GM18907 (cell line): ENCODE measurements around the gene SLC35F3.
"Not testable (repeated sequence)": the region's sequence is repeated elsewhere in the genome, so short reads cannot be mapped to it uniquely, and the experiment has no call there.

Experiments used
- ATAC-seq: cut with Tn5 transposase; IDR thresholded peaks from one replicate; pipeline ENCODE4 v1.9.1; 2021; ENCODE audit warnings: mild to moderate bottlenecking, moderate library complexity; ENCODE audit not compliant: unreplicated experiment

SLC35F3 gene

GRCh38 chr1:234277161-234277868, 372.8 kb downstream of the SLC35F3 start:
- no peak for ATAC-seq

GRCh38 chr1:234279021-234279420, 374.5 kb downstream of the SLC35F3 start:
- ATAC-seq: no peak

GRCh38 chr1:234280500-234280899, 376.0 kb downstream of the SLC35F3 start:
- no peak for ATAC-seq

- no peak for ATAC-seq
These were observed 377.5 kb downstream of the SLC35F3 start for GRCh38 chr1:234281826-234282489.

- no peak for ATAC-seq
These were observed 381.7 kb downstream of the SLC35F3 start for GRCh38 chr1:234286206-234286605.

GRCh38 chr1:234288946-234289345, 384.5 kb downstream of the SLC35F3 start:
- no peak for ATAC-seq

GRCh38 chr1:234289538-234290305, 385.2 kb downstream of the SLC35F3 start:
- no peak for ATAC-seq

GRCh38 chr1:234292011-234292410, 387.5 kb downstream of the SLC35F3 start:
- ATAC-seq: no peak

- ATAC-seq: no peak
These were observed 388.1 kb downstream of the SLC35F3 start for GRCh38 chr1:234292548-234292947.

GRCh38 chr1:234294109-234294817, 389.8 kb downstream of the SLC35F3 start:
- no peak for ATAC-seq

- no peak for ATAC-seq
These were observed 390.6 kb downstream of the SLC35F3 start for GRCh38 chr1:234295068-234295467.

GRCh38 chr1:234295626-234296025, 391.1 kb downstream of the SLC35F3 start:
- ATAC-seq: no peak

GRCh38 chr1:234296496-234296895, 392.0 kb downstream of the SLC35F3 start:
- no peak for ATAC-seq

- ATAC-seq: no peak
These were observed 393.2 kb downstream of the SLC35F3 start for GRCh38 chr1:234297668-234298067.

- no peak for ATAC-seq
These were observed 395.6 kb downstream of the SLC35F3 start for GRCh38 chr1:234300096-234300495.

GRCh38 chr1:234301663-234302062, 397.2 kb downstream of the SLC35F3 start:
- ATAC-seq: not testable (repeated sequence)

- no peak for ATAC-seq
These were observed 398.0 kb downstream of the SLC35F3 start for GRCh38 chr1:234302354-234302962.

- no peak for ATAC-seq
These were observed 398.8 kb downstream of the SLC35F3 start for GRCh38 chr1:234303231-234303630.

- ATAC-seq: no peak
These were observed 403.2 kb downstream of the SLC35F3 start for GRCh38 chr1:234307726-234308125.

- no peak for ATAC-seq
These were observed 404.7 kb downstream of the SLC35F3 start for GRCh38 chr1:234309243-234309597.
